HTR-8/SVneo (cell line): ENCODE results near the gene MYBL2.

Source experiments
- DNase-seq: peaks from one replicate; pipeline ENCODE4 v3.0.0; 2011; ENCODE audit warnings: low spot score, mixed read lengths; ENCODE audit not compliant: insufficient read length
- FAIRE-seq: peaks from 2 replicates; lab custom pipeline; 2011; peaks lifted over from hg19 to GRCh38; lab: Jason Lieb, UNC

MYBL2 gene

GRCh38 chr20:43721097-43721428, 54.1 kb downstream of the MYBL2 start:
- DNase-seq (no peak), FAIRE-seq (peak; percentile 69)

DNA sequence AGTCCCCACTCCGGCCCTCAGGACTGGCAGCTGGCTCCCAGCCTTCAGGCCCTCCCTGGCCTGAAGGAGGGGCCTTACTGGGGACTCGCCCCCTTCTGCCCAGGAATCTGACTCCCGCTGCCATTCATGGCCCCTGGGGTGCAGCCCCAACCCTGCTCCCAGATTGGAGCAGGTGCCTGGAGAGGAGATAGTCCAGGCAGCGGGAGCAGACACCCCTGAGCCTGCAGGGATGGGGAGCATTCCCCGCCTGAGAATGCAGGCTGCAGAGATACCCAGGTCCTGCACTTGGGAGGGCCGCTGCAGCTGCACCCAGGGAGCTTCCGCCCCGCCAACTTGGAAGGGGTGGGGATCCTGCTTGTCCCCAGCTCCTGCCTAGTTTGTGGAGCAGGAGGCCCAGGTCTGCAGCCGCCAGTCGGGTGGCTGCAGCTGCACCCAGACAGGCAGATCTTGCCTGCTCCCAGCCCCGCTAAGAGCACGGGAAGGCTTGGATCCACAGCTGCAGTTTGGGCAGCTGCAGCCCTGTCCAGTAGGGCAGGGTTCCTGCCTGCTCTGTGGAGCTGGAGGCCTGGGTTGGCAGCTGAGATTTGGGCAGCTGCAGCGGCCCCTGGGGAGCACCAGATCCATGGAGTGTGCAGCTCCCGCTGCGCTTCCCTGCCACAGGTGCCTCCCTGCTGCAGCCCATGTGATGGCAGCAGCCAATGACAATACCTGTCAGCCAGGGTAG, 54.7 kb downstream of the MYBL2 start:
- DNase-seq = no peak

DNA sequence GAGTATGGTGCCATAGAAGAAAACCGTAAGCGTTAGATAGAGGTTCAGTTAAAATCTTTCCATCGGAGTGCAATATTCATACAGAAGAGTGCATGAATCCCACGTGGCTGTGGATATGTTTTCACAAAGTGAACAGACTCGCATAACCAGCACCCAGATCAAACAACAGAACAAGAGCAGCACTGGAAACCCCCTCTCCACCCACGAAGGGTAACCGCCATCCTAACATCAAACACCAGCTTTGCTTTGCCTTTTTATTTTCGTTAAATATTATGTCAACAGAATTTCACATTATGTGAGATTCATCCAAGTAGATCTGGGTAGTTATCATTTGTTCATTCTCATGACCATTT, 55.2 kb downstream of the MYBL2 start:
- FAIRE-seq = no peak
- no peak for DNase-seq

More for the DNA sequence above, 54.7 kb downstream of the MYBL2 start:
- FAIRE-seq = peak; percentile 13

DNA sequence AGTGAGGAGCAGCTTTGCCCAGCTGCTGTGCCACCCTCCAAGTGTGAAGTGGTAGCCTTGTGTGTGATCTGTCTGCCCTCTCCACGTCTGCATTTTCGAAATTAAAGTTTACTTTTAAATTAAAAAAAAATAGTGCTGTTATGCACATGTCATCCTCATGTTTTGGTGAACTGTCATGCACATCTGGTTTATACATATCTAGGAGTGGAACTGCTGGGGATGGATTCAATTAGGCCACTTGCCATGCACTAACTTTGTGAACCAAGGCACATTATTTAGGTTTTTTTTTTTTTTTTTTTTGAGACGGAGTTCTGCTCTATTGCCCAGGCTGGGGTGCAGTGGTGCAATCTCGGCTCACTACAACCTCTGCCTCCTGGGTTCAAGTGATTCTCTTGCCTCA, 56.3 kb downstream of the MYBL2 start:
- no peak for DNase-seq
- FAIRE-seq = no peak

GRCh38 chr20:43723735-43724134, 56.8 kb downstream of the MYBL2 start:
- DNase-seq (no peak), FAIRE-seq (no peak)

GRCh38 chr20:43724383-43724782, 57.5 kb downstream of the MYBL2 start:
- no peak for DNase-seq
- FAIRE-seq = no peak

DNA sequence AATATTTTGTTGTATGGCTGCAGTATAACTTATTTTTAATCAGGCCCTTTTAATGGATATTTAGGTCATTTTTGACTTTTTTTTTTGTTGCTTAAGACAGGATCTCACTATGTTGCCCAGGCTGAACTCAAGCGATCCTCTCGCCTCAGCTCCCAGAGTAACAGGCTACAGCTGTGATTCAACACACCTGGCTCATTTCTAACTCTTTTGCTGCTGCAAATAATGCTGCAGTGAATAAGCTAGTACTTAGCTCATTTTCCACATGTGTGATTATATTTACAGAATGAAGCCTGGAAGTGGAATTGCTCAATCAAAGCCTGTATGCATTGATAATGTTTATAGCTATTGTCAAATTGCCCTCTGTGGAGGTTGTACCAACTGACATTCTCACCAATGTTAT, 58.8 kb downstream of the MYBL2 start:
- DNase-seq = no peak
- FAIRE-seq = no peak

- DNase-seq (no peak), FAIRE-seq (no peak)
Observed at GRCh38 chr20:43726333-43726732, 59.4 kb downstream of the MYBL2 start.

GRCh38 chr20:43726811-43727338, 60.0 kb downstream of the MYBL2 start, which contains the start of gene GTSF1L:
GTSF1L (minus strand) TSS chr20:43727002; CDS start chr20:43726694, 308 bp downstream.
- no peak for FAIRE-seq
- no peak for DNase-seq

- FAIRE-seq (peak; percentile 46), DNase-seq (no peak)
Observed at GRCh38 chr20:43727980-43728590, 61.2 kb downstream of the MYBL2 start.

- no peak for DNase-seq
Observed at GRCh38 chr20:43728686-43729255, 61.9 kb downstream of the MYBL2 start.

DNA sequence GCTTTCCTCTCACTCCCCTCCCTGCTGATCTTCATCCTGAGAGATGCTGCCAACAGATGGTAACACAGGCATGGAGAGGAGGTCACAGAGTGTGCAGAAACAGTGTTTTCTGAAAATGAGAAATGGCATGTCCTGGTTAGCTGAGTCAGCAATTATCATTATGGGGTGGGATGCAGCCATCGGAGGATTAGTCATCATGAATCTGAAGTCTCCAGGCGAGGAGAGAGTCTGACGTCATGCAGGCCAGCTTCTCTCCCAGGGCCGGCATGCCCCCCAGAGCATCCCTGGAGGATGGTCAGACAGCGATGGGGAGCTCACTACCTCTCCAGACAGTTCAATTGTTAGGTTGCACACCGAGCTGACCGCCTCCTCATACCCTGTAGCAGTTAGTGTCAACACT, 64.6 kb downstream of the MYBL2 start:
- FAIRE-seq = peak; percentile 96
- peak; percentile 94 for DNase-seq

More at GRCh38 chr20:43728686-43729255, 61.9 kb downstream of the MYBL2 start:
- FAIRE-seq = no peak

DNA sequence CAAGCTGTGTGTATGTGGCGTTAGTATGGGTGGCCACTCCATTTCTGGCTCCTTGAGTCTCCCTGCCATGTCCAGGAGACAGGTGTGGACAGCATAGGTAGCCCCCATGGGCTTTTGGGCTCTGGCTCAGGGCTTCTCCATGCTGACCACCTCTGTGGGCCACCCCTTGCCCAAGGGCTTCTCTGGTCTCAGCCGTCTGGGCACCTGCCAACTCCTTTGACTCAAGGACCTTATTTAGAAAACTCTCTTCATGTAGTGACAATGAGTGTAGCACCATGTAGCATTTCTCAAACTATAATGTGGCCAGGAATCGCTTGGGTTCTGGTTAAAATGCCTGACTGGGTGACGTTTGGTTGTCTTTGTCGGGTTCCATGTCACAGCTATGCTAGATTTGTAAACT, 65.0 kb downstream of the MYBL2 start:
- FAIRE-seq (no peak), DNase-seq (no peak)

GRCh38 chr20:43736588-43737158, 69.8 kb downstream of the MYBL2 start:
- peak; percentile 44 for FAIRE-seq

DNA sequence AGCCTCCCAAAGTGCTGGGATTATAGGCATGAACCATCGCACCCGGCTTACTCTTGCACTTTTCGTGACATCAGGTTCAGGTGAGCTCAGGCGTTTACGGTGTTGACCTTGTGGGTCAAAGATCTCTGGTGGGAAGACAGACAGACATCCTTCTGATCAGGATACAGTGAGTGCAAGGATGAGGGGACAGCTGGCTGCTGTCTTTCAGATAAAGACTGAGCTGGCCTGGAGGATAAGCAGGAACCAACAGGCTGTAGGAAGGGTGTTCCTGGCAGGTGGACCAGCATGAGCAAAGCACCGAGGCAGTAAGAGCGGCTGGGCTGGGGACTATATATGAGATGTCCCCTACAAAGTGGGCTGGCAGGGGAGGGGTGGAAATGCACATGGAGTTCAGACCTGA, 71.0 kb downstream of the MYBL2 start:
- FAIRE-seq = no peak
- no peak for DNase-seq

More at GRCh38 chr20:43736588-43737158, 69.8 kb downstream of the MYBL2 start:
- DNase-seq = no peak

- DNase-seq (no peak), FAIRE-seq (no peak)
Observed at GRCh38 chr20:43739148-43739749, 72.3 kb downstream of the MYBL2 start.

- DNase-seq (no peak), FAIRE-seq (peak; percentile 74)
Observed at GRCh38 chr20:43740642-43741041, 73.7 kb downstream of the MYBL2 start.

DNA sequence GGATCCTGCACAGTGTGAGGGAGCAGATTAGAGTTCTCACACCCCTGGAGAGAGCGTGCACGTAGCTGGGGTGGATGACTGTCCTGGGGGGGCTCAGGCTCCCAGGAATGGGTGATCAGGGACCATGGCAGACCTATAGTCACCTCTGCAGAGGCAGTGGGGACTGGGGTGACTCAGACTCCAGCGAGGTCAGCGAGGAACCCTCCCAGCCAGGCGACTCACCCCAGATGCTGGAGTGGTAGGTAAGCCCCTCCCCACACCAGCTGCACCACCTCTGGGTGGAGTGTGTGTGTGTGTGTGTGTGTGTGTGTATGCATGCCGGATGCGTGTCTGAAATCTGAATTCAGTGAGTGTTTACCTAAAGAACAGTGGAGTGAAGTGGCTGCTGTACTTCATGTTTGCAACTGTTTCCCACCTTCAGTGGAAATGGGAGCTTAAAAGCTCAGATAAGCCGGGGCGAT, 77.3 kb downstream of the MYBL2 start:
- DNase-seq (no peak), FAIRE-seq (peak; percentile 90)

- peak; percentile 44 for FAIRE-seq
Observed at GRCh38 chr20:43744966-43745730, 78.2 kb downstream of the MYBL2 start.

More at GRCh38 chr20:43744966-43745730, 78.2 kb downstream of the MYBL2 start:
- DNase-seq = no peak
